MM.1S (cell line): ENCODE measurements around the gene WASL.

ENCODE experiments used
- CTCF ChIP-seq: fragments of 300-600 bp; sonication (generic); IDR thresholded peaks from 2 replicates; pipeline ENCODE4 v1.5.1; 2016; ENCODE audit warnings: antibody characterized with exemption, low read length, mixed read lengths
- EZH2 ChIP-seq: fragments of 300-600 bp; sonication (generic); optimal IDR thresholded peaks from 2 replicates; pipeline ENCODE3; 2017; ENCODE audit warnings: low read depth, mild to moderate bottlenecking, antibody characterized with exemption, low read length, mixed read lengths
- EZH2phosphoT487 ChIP-seq: fragments of 300-600 bp; sonication (generic); IDR thresholded peaks from 2 replicates; pipeline ENCODE4 v1.6.1; 2018; ENCODE audit warnings: antibody characterized with exemption, low read length

DNA sequence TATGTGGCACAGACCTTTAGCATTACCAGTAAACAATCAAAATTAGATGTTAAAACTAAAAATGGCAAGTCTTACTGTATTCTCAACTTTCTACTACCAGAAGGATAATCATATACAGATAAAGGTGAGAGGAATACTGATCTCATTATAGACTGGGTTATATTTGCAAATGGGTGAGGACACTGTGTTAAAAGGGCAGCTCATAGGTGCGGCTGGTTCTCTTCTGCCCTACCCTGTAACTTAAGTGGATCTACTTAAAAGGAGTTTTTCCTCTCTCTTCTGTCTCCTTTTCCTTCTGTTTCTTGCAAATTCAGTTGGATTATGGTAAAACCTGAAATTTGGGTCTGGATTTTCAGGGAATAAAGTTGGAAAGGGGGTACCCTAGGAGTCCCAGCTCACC lies 33.0 kb downstream of the WASL start:
- no peak for TF ChIP-seq CTCF
- no peak for TF ChIP-seq EZH2phosphoT487
- no peak for TF ChIP-seq EZH2
